Neuronal stem cell (in vitro differentiated cells): ENCODE results near the gene CRYBA4.

Experiments used
- DNase-seq: peaks from one replicate; pipeline ENCODE4 v3.0.0-alpha.2; 2013; ENCODE audit warnings: low spot score
- H2AFZ ChIP-seq: one replicate; pipeline ENCODE4 v1.6.1; 2013; ENCODE audit warnings: mild to moderate bottlenecking, low read length, inconsistent platforms
- H2AK5ac ChIP-seq: 2 replicates; pipeline ENCODE4 v1.6.1; 2013; ENCODE audit warnings: low read depth, mild to moderate bottlenecking, inconsistent platforms, low read length, moderate library complexity, mixed read lengths
- H2BK120ac ChIP-seq: 2 replicates; pipeline ENCODE4 v1.6.1; 2013; ENCODE audit warnings: low read depth, mild to moderate bottlenecking, inconsistent platforms, low read length, moderate library complexity, mixed read lengths
- H2BK12ac ChIP-seq: one replicate; pipeline ENCODE4 v1.6.1; 2013; ENCODE audit warnings: low read length, inconsistent platforms
- H2BK15ac ChIP-seq: 2 replicates; pipeline ENCODE4 v1.6.1; 2013; ENCODE audit warnings: mild to moderate bottlenecking, low read length, inconsistent platforms, mixed read lengths
- H2BK5ac ChIP-seq: one replicate; pipeline ENCODE4 v1.6.1; 2013; ENCODE audit warnings: inconsistent platforms, mild to moderate bottlenecking, low read length, moderate library complexity
- H3K14ac ChIP-seq: one replicate; pipeline ENCODE4 v1.6.1; 2013; ENCODE audit warnings: low read length, inconsistent platforms
- H3K18ac ChIP-seq: 2 replicates; pipeline ENCODE4 v1.6.1; 2013; ENCODE audit warnings: low read length, inconsistent platforms
- H3K23ac ChIP-seq: 2 replicates; pipeline ENCODE4 v1.6.1; 2013; ENCODE audit warnings: low read depth, mild to moderate bottlenecking, mixed read lengths, low read length, inconsistent platforms; ENCODE audit not compliant: poor library complexity
- H3K27ac ChIP-seq: replicated peaks from 3 replicates; pipeline ENCODE4 v1.5.1; 2013; ENCODE audit warnings: low read length, inconsistent platforms
- H3K27me3 ChIP-seq, 3 experiments: 2 replicates each; pipeline ENCODE4 v1.6.1; 2013; ENCODE audit warnings: low read length in 3 of 3, mild to moderate bottlenecking in 2 of 3, inconsistent platforms in 1 of 3, low read depth in 1 of 3, mixed read lengths in 1 of 3, moderate library complexity in 1 of 3; ENCODE audit not compliant: control insufficient read depth in 3 of 3, insufficient read depth in 3 of 3
- H3K36me3 ChIP-seq, 2 donors: replicated peaks in 1 of 2; 2 replicates each; pipeline ENCODE4 v1.6.1; 2013; ENCODE audit warnings: low read length in 2 of 2; ENCODE audit not compliant: control insufficient read depth in 2 of 2, insufficient read depth in 2 of 2
- H3K4ac ChIP-seq: 2 replicates; pipeline ENCODE4 v1.6.1; 2013; ENCODE audit warnings: inconsistent platforms, mild to moderate bottlenecking, low read length, moderate library complexity
- H3K4me1 ChIP-seq, 2 donors: 1 replicate in 1 of 2; 2 replicates in 1 of 2; pipeline ENCODE4 v1.6.1; 2013; ENCODE audit warnings: low read length in 2 of 2, low read depth in 1 of 2; ENCODE audit not compliant: control insufficient read depth in 2 of 2, insufficient read depth in 1 of 2
- H3K4me2 ChIP-seq: one replicate; pipeline ENCODE4 v1.6.1; 2013; ENCODE audit warnings: mild to moderate bottlenecking, low read length, inconsistent platforms; ENCODE audit not compliant: insufficient read depth, poor library complexity, severe bottlenecking
- H3K4me3 ChIP-seq, 2 donors: 2 replicates each; pipeline ENCODE4 v1.5.1; 2013; ENCODE audit warnings: low read length in 2 of 2, mild to moderate bottlenecking in 2 of 2, inconsistent platforms in 1 of 2, moderate library complexity in 1 of 2
- H3K79me1 ChIP-seq: one replicate; pipeline ENCODE4 v1.6.1; 2013; ENCODE audit warnings: low read depth, mild to moderate bottlenecking, inconsistent platforms, low read length, moderate library complexity
- H3K9ac ChIP-seq: one replicate; pipeline ENCODE4 v1.6.1; 2013; ENCODE audit warnings: mild to moderate bottlenecking, low read depth, low read length, inconsistent platforms; ENCODE audit not compliant: poor library complexity
- H3K9me3 ChIP-seq, 2 donors: replicated peaks in 1 of 2; 2 replicates each; pipeline versions ENCODE3 to v1.6.1; 2013; ENCODE audit warnings: low read length in 2 of 2, mild to moderate bottlenecking in 2 of 2, inconsistent platforms in 1 of 2, low read depth in 1 of 2, mixed read lengths in 1 of 2, moderate library complexity in 1 of 2; ENCODE audit not compliant: control insufficient read depth in 2 of 2, insufficient read depth in 1 of 2
- H4K8ac ChIP-seq: one replicate; pipeline ENCODE4 v1.6.1; 2013; ENCODE audit warnings: low read depth, mild to moderate bottlenecking, inconsistent platforms, low read length, moderate library complexity
- H4K91ac ChIP-seq: one replicate; pipeline ENCODE4 v1.6.1; 2013; ENCODE audit warnings: low read length, low read depth, mild to moderate bottlenecking, inconsistent platforms; ENCODE audit not compliant: poor library complexity
- WGBS, 2 donors: extraction: QIAGEN DNeasy Blood & Tissue Kit; methylation state at CpG; one replicate each; pipeline ENCODE4 v1.1.7; 2013; ENCODE audit warnings: missing lambda C conversion rate in 2 of 2, mixed read lengths in 1 of 2; ENCODE audit not compliant: insufficient read length in 2 of 2, insufficient replicate concordance in 1 of 2; ENCODE audit errors: extremely low coverage in 2 of 2; 5-methylcytosine and 5-hydroxymethylcytosine counted together

CRYBA4 gene

GRCh38 chr22:26656891-26657851, 35.4 kb downstream of the CRYBA4 start, which contains the start of gene MIAT:
Gene MIAT, plus strand, starts transcription at chr22:26657588.
- WGBS, 2 donors, result no CpG with 5 or more reads among the region's 62 CpGs
- Histone ChIP-seq H3K4me2 (peak within 1 kb of the TSS; percentile 86), H3K23ac (peak within 1 kb of the TSS; percentile 34), H4K8ac (no peak within 1 kb of the TSS), H3K36me3 (peaks cover 0 to 9% of the 10 kb centered on the region in 2 donors), H2BK5ac (peak within 1 kb of the TSS; percentile 84), H2AK5ac (peak within 1 kb of the TSS; percentile 59), H2AFZ (peak within 1 kb of the TSS; percentile 91), H2BK120ac (peak within 1 kb of the TSS; percentile 89), H2BK12ac (peak within 1 kb of the TSS; percentile 75), H3K9me3 (no peaks in the 10 kb centered on the region), H3K18ac (peak within 1 kb of the TSS; percentile 99), H3K4ac (peak within 1 kb of the TSS; percentile 80), H2BK15ac (peak within 1 kb of the TSS; percentile 40), H3K9ac (peak within 1 kb of the TSS; percentile 92), H3K79me1 (no peaks in the 10 kb centered on the region), H3K27me3 (peaks cover 0 to 4% (median 0%) of the 10 kb centered on the region in 3 experiments), H4K91ac (no peak within 1 kb of the TSS), H3K4me3 (peak within 1 kb of the TSS; percentile 63 to 92), H3K14ac (peak within 1 kb of the TSS; percentile 91), H3K4me1 (peaks cover 20 to 27% of the 10 kb centered on the region in 2 donors), H3K27ac (peak within 1 kb of the TSS; percentile 80)
- DNase-seq, result peak; percentile 69

DNA sequence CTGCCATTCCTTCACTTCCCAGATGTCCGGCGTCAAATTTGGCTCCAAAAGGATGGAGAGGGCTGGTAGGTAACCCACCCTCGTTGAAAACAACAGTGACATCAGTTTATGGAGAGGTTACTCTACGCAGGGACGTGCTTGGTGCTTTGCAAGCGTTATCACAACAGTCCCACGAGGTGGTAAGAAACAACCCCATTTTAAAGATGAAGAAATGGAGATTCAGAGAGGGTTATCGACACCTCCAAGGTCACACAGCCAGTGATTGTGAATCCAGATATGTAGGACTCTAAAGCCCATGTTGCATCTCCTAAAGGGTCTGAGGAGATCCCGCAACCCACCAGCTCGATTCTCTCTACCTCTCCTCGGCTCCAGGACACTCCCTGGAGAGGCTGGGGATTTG, 36.4 kb downstream of the CRYBA4 start:
- H3K9ac ChIP-seq, result peak overlapping the region; percentile 47
- no peak overlapping the region for H4K91ac ChIP-seq
- no peak overlapping the region for H2AFZ ChIP-seq
- peak overlapping the region; percentile 59 for H2AK5ac ChIP-seq
- peaks cover 20 to 27% of the 10 kb centered on the region in 2 donors for H3K4me1 ChIP-seq
- no peak overlapping the region for H3K4ac ChIP-seq
- no peaks in the 10 kb centered on the region for H3K9me3 ChIP-seq
- no CpG with 5 or more reads among the region's 11 CpGs for WGBS, 2 donors
- H4K8ac ChIP-seq, result no peak overlapping the region
- no peaks in the 10 kb centered on the region for H3K79me1 ChIP-seq
- H2BK15ac ChIP-seq, result peak overlapping the region; percentile 40
- peak overlapping the region; percentile 93 for H3K18ac ChIP-seq
- H3K14ac ChIP-seq, result no peak overlapping the region
- peak overlapping the region; percentile 77 for H2BK120ac ChIP-seq
- peaks cover 0 to under 1% (median 0%) of the 10 kb centered on the region in 3 experiments for H3K27me3 ChIP-seq
- H3K23ac ChIP-seq, result peak overlapping the region; percentile 34
- H2BK5ac ChIP-seq, result peak overlapping the region; percentile 84
- peak overlapping the region; percentile 63 to 92 for H3K4me3 ChIP-seq
- peak overlapping the region; percentile 86 for H3K4me2 ChIP-seq
- peak overlapping the region; percentile 75 for H2BK12ac ChIP-seq
- H3K36me3 ChIP-seq, result peaks cover under 1 to 19% of the 10 kb centered on the region in 2 donors
- peak overlapping the region; percentile 80 for H3K27ac ChIP-seq
- DNase-seq, result no peak

- no peak overlapping the region for H4K91ac ChIP-seq
- peak overlapping the region; percentile 59 for H2AK5ac ChIP-seq
- H3K27ac ChIP-seq, result peak overlapping the region; percentile 80
- peak overlapping the region; percentile 34 for H3K23ac ChIP-seq
- peak overlapping the region; percentile 93 for H3K18ac ChIP-seq
- peak overlapping the region; percentile 47 for H3K9ac ChIP-seq
- no peak overlapping the region for H3K4ac ChIP-seq
- H3K36me3 ChIP-seq, result peaks cover 4 to 26% of the 10 kb centered on the region in 2 donors
- peak overlapping the region; percentile 67 for H2BK5ac ChIP-seq
- no CpG with 5 or more reads among the region's 27 CpGs for WGBS, 2 donors
- H2AFZ ChIP-seq, result no peak overlapping the region
- H3K14ac ChIP-seq, result no peak overlapping the region
- peak overlapping the region; percentile 86 for H3K4me2 ChIP-seq
- H2BK120ac ChIP-seq, result peak overlapping the region; percentile 77
- H3K27me3 ChIP-seq, result no peaks in the 10 kb centered on the region
- peak overlapping the region; percentile 63 to 92 for H3K4me3 ChIP-seq
- DNase-seq, result peak; percentile 72
- no peak overlapping the region for H4K8ac ChIP-seq
- peak overlapping the region; percentile 75 for H2BK12ac ChIP-seq
- H3K4me1 ChIP-seq, result peaks cover 22 to 27% of the 10 kb centered on the region in 2 donors
- H2BK15ac ChIP-seq, result peak overlapping the region; percentile 40
- no peaks in the 10 kb centered on the region for H3K79me1 ChIP-seq
- no peaks in the 10 kb centered on the region for H3K9me3 ChIP-seq
Observed at GRCh38 chr22:26658671-26659478, 37.1 kb downstream of the CRYBA4 start.
